HG02759 (cell line): ENCODE results near the gene BICDL2.
A peak's percentile ranks its signal among the peaks of the same experiment; 100 is the strongest.
"Not testable (repeated sequence)": the region's sequence is repeated elsewhere in the genome, so short reads cannot be mapped to it uniquely, and the experiment has no call there.

ENCODE experiments used
- ATAC-seq: cut with Tn5 transposase; IDR thresholded peaks from one replicate; pipeline ENCODE4 v1.9.1; 2021; ENCODE audit warnings: mild to moderate bottlenecking, moderate library complexity; ENCODE audit not compliant: unreplicated experiment

The BICDL2 gene

GRCh38 chr16:3036726-3037315, at the start of gene BICDL2:
Gene BICDL2, minus strand, starts transcription at chr16:3036944. Its CDS starts 1,448 bp downstream, at chr16:3035496.
- ATAC-seq: no peak

DNA sequence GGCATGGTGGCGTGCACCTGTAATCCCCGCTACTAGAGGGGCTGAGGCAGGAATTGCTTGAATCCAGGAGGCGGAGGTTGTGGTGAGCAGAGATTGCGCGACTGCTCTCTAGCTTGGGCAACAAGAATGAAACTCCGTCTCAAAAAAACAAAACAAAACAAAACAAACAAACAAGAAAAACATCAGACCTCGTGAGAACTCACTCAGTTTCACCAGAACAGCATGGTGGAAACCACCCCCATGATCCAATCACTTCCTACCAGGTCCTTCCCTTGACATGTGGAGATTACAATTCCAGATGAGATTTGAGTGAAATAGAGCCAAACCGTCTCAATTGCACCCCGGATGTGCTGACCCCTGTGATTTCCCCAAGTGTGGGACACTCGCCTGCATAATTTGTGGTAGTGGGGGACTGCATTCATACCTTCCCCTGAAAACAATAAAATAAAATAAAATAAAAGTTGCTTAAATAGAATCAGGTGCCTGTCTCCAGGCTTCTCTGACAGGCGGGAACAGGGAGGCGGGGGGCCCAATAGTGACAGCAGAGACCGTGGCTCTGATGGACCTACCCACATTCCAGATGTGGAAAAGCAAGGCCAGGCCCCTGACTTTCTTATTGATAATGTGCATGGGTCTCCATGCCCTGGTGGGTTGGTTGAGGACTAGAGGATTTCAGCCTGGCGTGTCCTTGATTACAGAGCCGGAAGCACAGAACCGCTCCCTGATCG, 49.3 kb upstream of the BICDL2 start:
- no peak for ATAC-seq

GRCh38 chr16:3084969-3085670, 48.4 kb upstream of the BICDL2 start:
- ATAC-seq: no peak

DNA sequence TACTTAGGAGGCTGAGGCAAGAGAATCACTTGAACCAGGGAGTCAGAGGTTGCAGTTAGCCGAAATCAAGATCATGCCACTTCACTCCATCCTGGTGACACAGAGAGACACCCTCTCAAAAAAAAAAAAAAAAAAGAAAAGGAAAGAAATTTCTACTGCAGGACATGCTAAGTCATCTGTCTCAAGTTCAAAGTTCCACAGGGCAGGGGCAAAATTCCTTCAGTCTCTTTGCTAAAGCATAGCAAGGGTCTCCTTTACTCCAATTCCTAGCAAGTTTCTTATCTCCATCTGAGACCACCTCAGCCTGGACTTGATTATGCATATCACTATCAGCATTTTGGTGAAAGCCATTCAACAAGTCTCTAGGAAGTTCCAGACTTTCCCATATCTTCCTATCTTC, 47.7 kb upstream of the BICDL2 start:
- ATAC-seq: no peak

GRCh38 chr16:3083408-3083807, 46.7 kb upstream of the BICDL2 start:
- not testable (repeated sequence) for ATAC-seq

DNA sequence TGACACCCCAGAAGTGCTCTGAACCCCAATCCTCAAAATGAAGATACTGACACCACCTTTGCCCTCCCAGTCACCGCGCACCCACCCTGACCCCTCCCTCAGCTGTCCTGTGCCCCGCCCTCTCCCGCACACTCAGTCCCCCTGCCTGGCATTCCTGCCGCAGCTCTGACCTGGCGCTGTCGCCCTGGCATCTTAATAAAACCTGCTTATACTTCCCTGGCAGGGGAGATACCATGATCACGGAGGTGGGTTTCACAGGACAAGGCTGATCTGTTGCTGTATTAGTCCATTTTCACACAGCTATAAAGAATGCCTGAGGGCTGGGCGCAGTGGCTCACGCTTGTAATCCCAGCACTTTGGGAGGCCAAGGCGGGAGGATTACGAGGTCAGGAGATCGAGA, 45.2 kb upstream of the BICDL2 start:
- not testable (repeated sequence) for ATAC-seq

GRCh38 chr16:3080024-3080423, 43.3 kb upstream of the BICDL2 start:
- ATAC-seq: no peak

- ATAC-seq: no peak
Observed at GRCh38 chr16:3076577-3076976, 39.8 kb upstream of the BICDL2 start.

DNA sequence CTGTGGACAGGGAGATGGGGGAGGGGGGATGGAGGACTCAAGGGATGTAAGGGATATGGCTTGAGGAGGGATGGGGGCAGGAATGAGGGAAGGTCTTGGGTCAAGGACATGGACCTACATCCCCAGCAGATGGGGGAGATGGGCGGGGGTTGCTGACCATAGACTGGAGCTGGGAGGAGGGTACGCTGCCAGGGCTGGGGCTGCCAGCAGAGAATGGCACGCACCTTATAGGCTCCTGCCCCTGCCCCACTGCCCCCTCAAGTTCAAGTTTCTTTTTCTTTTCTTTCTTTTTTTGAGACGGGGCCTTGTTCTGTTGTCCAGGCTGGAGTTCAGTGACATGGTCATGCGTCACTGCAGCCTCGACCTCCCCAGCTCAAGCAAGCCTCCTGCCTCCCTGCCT, 39.2 kb upstream of the BICDL2 start:
- not testable (repeated sequence) for ATAC-seq

- ATAC-seq: no peak
Observed at GRCh38 chr16:3075523-3075915, 38.8 kb upstream of the BICDL2 start.

DNA sequence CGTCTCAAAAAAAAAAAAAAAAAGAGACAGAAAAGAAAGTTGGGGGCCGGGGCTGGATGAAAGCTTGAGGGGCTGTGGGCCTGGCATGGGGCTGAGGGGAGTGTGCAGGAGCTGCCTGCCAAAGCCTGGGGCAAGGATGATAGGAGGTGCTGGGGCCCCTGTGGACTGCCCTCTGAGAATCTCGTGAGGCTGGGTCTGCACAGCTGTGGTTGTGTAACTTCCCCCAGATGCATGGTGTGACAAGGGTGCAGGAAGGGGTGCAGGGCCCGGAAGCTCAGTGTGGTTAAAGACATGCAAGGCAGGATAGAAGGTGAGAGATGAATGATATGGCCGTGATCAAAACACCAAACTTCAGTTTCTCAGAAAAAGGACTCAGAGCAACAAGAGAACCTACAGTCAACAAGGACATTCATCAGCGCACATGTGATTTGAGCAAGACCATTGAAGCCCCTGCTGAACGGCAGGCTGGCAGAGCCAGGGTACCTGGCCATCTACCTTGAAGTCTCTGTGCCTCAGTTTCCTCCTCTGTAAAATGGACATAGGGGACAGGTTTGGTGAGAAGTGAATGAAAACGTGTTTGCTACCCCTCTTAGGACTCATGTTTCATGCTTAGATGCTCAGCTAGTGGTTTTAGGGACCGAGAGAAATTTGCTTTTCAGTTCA, 38.2 kb upstream of the BICDL2 start:
- ATAC-seq: peak; percentile 75

GRCh38 chr16:3073448-3073847, 36.7 kb upstream of the BICDL2 start:
- ATAC-seq: no peak

- not testable (repeated sequence) for ATAC-seq
Observed at GRCh38 chr16:3072576-3073263, 36.0 kb upstream of the BICDL2 start.

GRCh38 chr16:3072148-3072547, 35.4 kb upstream of the BICDL2 start:
- ATAC-seq: not testable (repeated sequence)

DNA sequence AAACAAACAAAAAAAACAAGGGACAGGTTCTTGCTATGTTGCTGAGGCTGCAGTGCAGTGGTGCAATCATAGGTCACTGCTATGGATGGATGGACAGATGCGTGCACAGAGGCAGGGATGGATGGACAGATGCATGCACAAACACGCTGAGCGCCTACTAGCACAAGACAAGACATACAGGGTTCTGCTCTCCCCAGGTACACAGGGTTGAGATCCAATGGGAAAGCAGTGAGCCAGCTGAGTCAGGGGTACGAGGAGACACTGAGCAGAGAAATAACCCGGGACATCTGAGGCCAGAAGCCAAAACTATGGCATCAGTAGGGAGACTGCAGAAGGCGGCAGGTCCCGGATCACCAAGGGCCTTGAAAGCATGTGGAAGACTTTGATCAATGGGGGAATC, 34.9 kb upstream of the BICDL2 start:
- no peak for ATAC-seq

GRCh38 chr16:3070608-3071111, 33.9 kb upstream of the BICDL2 start:
- ATAC-seq: no peak

- not testable (repeated sequence) for ATAC-seq
Observed at GRCh38 chr16:3069146-3069545, 32.4 kb upstream of the BICDL2 start.

GRCh38 chr16:3068487-3068886, 31.7 kb upstream of the BICDL2 start:
- ATAC-seq: no peak

- no peak for ATAC-seq
Observed at GRCh38 chr16:3066440-3066748, 29.6 kb upstream of the BICDL2 start.

GRCh38 chr16:3065742-3066439, 29.1 kb upstream of the BICDL2 start:
- ATAC-seq: no peak
